OCI-LY7 (cell line): Measurements from ENCODE around the gene COG8. TPM values are rescaled to one million over a fixed set of nuclear protein-coding genes. Genes with fewer than 3 reads are reported as not detected.

Source experiments
- BruUV-seq: library from RNA; stranded (reverse); fragments of 400-500 nt; replicated peaks from 2 replicates; lab custom pipeline; 2021; lab: Mats Ljungman, UMichigan
- CTCF ChIA-PET: fragments of 300-600 bp; sonication (Branson Sonifier 250); formaldehyde crosslinking; loops from one replicate; lab custom pipeline; 2022; ENCODE audit warnings: antibody characterized with exemption; ENCODE audit not compliant: unreplicated experiment; lab: Charles Lee
- POLR2A ChIA-PET: fragments of 300-600 bp; sonication (Branson Sonifier 250); formaldehyde crosslinking; loops from one replicate; lab custom pipeline; 2022; ENCODE audit warnings: antibody characterized with exemption; lab: Charles Lee
- DNase-seq: peaks from one replicate; pipeline ENCODE4 v3.0.0-alpha.2; 2015; ENCODE audit warnings: low spot score
- H2AFZ ChIP-seq: fragments of 200-600 bp; sonication (generic), shearing (Covaris generic); 2 replicates; pipeline ENCODE4 v1.6.1; 2014; ENCODE audit warnings: mild to moderate bottlenecking, antibody characterized with exemption, low read length, moderate library complexity
- H3K27ac ChIP-seq: fragments of 200-600 bp; sonication (generic); 2 replicates; pipeline ENCODE4 v1.5.1; 2014; ENCODE audit warnings: mixed run types, low read depth, mild to moderate bottlenecking, moderate library complexity, low read length, inconsistent platforms; ENCODE audit not compliant: poor library complexity, severe bottlenecking
- H3K36me3 ChIP-seq: fragments of 200-600 bp; sonication (generic); 2 replicates; pipeline ENCODE4 v1.6.1; 2014; ENCODE audit warnings: mild to moderate bottlenecking, antibody characterized with exemption, low read length, moderate library complexity, mixed read lengths; ENCODE audit not compliant: insufficient read depth
- H3K4me1 ChIP-seq: fragments of 200-600 bp; sonication (generic); 2 replicates; pipeline ENCODE4 v1.5.1; 2014; ENCODE audit warnings: mild to moderate bottlenecking, low read length; ENCODE audit not compliant: insufficient read depth, poor library complexity, severe bottlenecking
- H3K4me2 ChIP-seq: fragments of 200-600 bp; sonication (generic); 2 replicates; pipeline ENCODE4 v1.6.1; 2014; ENCODE audit warnings: mild to moderate bottlenecking, low read length
- H3K4me3 ChIP-seq: fragments of 200-600 bp; sonication (generic); 2 replicates; pipeline ENCODE4 v1.5.1; 2014; ENCODE audit warnings: mild to moderate bottlenecking, low read depth, low read length; ENCODE audit not compliant: poor library complexity, severe bottlenecking
- H3K79me2 ChIP-seq: fragments of 200-600 bp; sonication (generic); 2 replicates; pipeline ENCODE4 v1.6.1; 2016; ENCODE audit warnings: low read depth, mild to moderate bottlenecking, low read length, moderate library complexity, mixed read lengths; ENCODE audit not compliant: insufficient read depth
- H3K9me2 ChIP-seq: fragments of 200-600 bp; sonication (generic); 2 replicates; pipeline ENCODE4 v1.6.1; 2016; ENCODE audit warnings: mild to moderate bottlenecking, low read length, mixed read lengths; ENCODE audit not compliant: insufficient read depth
- H3K9me3 ChIP-seq: fragments of 200-600 bp; sonication (generic); 2 replicates; pipeline ENCODE4 v1.6.1; 2014; ENCODE audit warnings: mild to moderate bottlenecking, mixed run types, low read length, mixed read lengths
- H4K20me1 ChIP-seq: fragments of 200-600 bp; sonication (generic); 2 replicates; pipeline ENCODE4 v1.6.1; 2014; ENCODE audit warnings: mild to moderate bottlenecking, antibody characterized with exemption, low read length, moderate library complexity, mixed read lengths; ENCODE audit not compliant: insufficient read depth
- EZH2phosphoT487 ChIP-seq: fragments of 200-600 bp; sonication (generic); IDR thresholded peaks from 2 replicates; pipeline ENCODE4 v1.6.1; 2018; ENCODE audit warnings: low read depth, borderline replicate concordance, mild to moderate bottlenecking, mixed run types, antibody characterized with exemption, low read length, moderate library complexity, mixed read lengths
- intact Hi-C: fragments of 100-400 bp; cut with micrococcal nuclease; formaldehyde crosslinking; loops from one replicate; pipeline ENCODE4 v1.10.0; 2022; ENCODE audit not compliant: unreplicated experiment
- total RNA-seq, 2 experiments: library from RNA; depleted of rRNA in 1 of 2; stranded (reverse); fragments of >200 nt in 1 of 2; shearing (Covaris generic) in 1 of 2; gene quantifications; 2 replicates each; pipeline ENCODE4 v1.2.3, GENCODE V29; 2014 to 2022
- TF ChIP-seq, protein P1 (sequence below): fragments of 200-600 bp; sonication (generic); conservative IDR thresholded peaks from 2 replicates; pipeline ENCODE4 v1.5.1; 2014; ENCODE audit warnings: mild to moderate bottlenecking, antibody characterized with exemption, low read length, moderate library complexity, mixed read lengths

Gene COG8
- total RNA-seq, 2 experiments from 2014 or later, result 55.9 to 60.3 TPM

DNA sequence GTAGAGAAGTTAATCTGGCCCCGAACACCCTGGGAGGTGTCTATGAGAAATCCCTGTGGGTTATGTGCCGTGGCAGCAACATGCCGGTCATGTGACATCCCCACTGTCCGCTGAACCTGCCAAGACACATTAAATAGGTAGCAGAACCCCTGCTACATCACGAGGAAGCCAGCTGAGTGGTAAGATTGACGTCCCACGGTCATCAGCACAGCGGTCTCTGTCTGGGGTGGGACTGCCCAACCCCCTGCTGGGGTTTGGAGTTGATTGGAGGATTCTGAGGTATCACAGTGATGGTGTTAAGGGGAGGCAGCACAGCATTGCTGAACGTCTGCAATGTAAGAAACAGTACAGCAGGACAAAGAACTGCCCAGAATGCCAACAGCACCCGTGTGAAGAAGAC, 10.2 kb upstream of the COG8 start:
- CTCF ChIA-PET, result no interaction called here
- Histone ChIP-seq H3K4me2 (no peak overlapping the region), H3K36me3 (peaks cover 63% of the 10 kb centered on the region), H4K20me1 (no peaks in the 10 kb centered on the region; the same call in 1 of the 2 replicates), H3K9me2 (no peaks in the 10 kb centered on the region), H3K4me1 (no peaks in the 10 kb centered on the region), H3K79me2 (no peaks in the 10 kb centered on the region), H3K27ac (no peak overlapping the region), H2AFZ (no peak overlapping the region), H3K4me3 (no peak overlapping the region), H3K9me3 (no peaks in the 10 kb centered on the region)
- TF ChIP-seq, protein P1, sequence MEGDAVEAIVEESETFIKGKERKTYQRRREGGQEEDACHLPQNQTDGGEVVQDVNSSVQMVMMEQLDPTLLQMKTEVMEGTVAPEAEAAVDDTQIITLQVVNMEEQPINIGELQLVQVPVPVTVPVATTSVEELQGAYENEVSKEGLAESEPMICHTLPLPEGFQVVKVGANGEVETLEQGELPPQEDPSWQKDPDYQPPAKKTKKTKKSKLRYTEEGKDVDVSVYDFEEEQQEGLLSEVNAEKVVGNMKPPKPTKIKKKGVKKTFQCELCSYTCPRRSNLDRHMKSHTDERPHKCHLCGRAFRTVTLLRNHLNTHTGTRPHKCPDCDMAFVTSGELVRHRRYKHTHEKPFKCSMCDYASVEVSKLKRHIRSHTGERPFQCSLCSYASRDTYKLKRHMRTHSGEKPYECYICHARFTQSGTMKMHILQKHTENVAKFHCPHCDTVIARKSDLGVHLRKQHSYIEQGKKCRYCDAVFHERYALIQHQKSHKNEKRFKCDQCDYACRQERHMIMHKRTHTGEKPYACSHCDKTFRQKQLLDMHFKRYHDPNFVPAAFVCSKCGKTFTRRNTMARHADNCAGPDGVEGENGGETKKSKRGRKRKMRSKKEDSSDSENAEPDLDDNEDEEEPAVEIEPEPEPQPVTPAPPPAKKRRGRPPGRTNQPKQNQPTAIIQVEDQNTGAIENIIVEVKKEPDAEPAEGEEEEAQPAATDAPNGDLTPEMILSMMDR, result no peak
- no peak for TF ChIP-seq EZH2phosphoT487
- DNase-seq, result no peak
- intact Hi-C loops, result no loop called here
- no TSS peak for BruUV-seq
- POLR2A ChIA-PET, result no interaction called here

DNA sequence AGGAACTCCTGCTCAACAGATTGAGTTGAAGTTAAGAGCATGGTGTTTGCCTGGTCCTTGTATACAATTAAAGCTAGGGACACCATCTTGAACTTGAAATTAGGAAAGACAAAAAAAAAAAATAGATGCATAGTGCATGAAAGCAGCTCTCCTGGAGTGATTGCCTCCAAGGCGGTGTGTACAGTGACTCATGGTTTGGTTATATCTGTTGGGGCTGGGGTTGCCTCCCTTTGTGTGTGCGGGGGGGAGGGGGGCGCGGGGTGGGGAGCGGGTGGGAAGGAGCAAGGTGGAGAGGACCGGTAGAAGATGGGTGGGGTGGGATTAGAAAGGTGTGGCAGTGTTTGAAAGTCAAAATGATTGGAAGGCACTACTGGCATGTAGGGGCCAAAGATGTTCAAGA, 8.9 kb upstream of the COG8 start:
- Histone ChIP-seq H3K4me1 (no peaks in the 10 kb centered on the region), H3K79me2 (peaks cover 2% of the 10 kb centered on the region), H4K20me1 (no peaks in the 10 kb centered on the region; the same call in none of the 2 replicates), H3K27ac (no peak overlapping the region), H3K4me3 (no peak overlapping the region), H3K9me2 (no peaks in the 10 kb centered on the region), H2AFZ (no peak overlapping the region), H3K36me3 (peaks cover 71% of the 10 kb centered on the region), H3K4me2 (no peak overlapping the region), H3K9me3 (no peaks in the 10 kb centered on the region)
- intact Hi-C loops, result no loop called here
- CTCF ChIA-PET, result interaction anchor here (0.6 kb wide), 1 partner anchor 1486 kb away, joined by 3 read pairs; no protein-coding TSS in a partner anchor
- TF ChIP-seq, protein P1, result no peak
- no peak for TF ChIP-seq EZH2phosphoT487
- POLR2A ChIA-PET, result no interaction called here
- BruUV-seq, result no TSS peak
- no peak for DNase-seq

DNA sequence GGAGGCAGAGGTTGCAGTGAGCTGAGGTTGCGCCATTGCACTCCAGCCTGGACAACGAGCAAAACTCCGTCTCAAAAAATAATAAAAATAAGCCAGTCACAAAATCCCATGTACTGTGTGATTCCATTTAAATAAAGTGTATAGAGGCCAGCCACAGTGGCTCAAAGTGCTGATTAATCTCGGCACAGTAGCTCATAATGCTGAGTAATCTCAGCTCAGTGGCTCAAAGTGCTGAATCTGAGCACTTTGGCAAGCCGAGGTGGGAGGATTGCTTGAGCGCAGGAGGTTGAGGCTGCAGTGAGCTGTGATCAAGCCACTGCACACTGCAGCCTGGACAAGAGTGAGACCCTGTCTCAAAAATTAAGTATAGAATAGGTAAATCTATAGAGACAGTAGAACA, 7.3 kb upstream of the COG8 start:
- Histone ChIP-seq H3K79me2 (peaks cover 17% of the 10 kb centered on the region), H4K20me1 (peaks cover 1% of the 10 kb centered on the region), H3K27ac (no peak overlapping the region), H3K4me3 (no peak overlapping the region), H3K36me3 (peaks cover 75% of the 10 kb centered on the region), H3K9me3 (no peaks in the 10 kb centered on the region), H3K4me2 (no peak overlapping the region), H2AFZ (no peak overlapping the region), H3K4me1 (peaks cover 8% of the 10 kb centered on the region), H3K9me2 (no peaks in the 10 kb centered on the region)
- ChIA-PET POLR2A (interaction anchor here (0.5 to 1.2 kb wide), 2 partner anchors 9 to 21 kb away, joined by 3 read pairs; no protein-coding TSS in a partner anchor), CTCF (no interaction called here)
- no TSS peak for BruUV-seq
- TF ChIP-seq, protein P1, result no peak
- no peak for TF ChIP-seq EZH2phosphoT487
- intact Hi-C loops, result no loop called here
- DNase-seq, result no peak
